Measurements from ENCODE around the gene MEGF9.
"Not testable (repeated sequence)": the region's sequence is repeated elsewhere in the genome, so short reads cannot be mapped to it uniquely, and the experiment has no call there.

Gene MEGF9

DNA sequence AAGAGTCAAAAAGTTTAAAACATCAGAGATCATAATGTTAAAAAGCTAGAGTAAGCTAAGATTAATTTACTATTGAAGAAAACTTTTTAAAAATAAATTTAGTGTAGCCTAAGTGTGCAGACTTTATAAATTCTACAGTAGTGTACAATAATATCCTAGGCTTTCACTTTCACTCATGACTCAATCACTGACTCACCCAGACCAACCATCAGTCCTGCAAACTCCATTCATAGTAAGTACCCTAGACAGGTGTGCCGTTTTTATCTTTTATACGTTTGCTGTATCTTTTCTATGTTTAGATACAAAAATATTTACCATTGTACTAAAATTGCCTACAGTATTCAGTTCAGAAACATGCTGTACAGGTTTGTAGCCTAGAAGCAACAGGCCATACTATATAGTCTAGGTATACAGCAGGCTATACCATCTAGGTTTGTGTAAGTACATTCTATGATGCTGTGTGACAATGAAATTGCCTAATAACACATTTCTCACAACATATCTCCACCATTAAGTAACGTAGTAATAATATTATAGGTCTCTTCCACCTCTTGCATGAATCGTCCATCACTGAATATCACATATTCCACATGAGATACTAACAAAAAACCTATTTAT lies 59.2 kb downstream of the MEGF9 start:
- peak; percentile 15 for DNase-seq (ENCODE audit: low spot score)

DNA sequence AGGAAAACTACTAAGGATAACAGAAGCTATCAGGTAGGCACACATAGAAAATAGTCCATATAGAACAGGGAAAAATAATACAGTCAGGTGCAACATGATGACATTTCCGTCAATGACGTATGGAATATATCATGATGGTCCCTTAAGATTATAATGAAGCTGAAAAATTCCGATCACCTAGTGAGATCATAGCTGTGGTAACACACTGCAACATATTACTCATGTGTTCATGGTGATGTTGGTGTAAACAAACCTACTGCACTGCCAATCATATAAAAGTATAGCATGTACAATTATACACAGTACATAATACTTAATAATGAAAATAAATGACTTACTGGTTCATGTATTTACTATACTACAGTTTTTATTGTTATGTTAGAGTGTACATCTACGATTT lies 60.0 kb downstream of the MEGF9 start:
- DNase-seq (ENCODE audit: low spot score), result no peak

DNA sequence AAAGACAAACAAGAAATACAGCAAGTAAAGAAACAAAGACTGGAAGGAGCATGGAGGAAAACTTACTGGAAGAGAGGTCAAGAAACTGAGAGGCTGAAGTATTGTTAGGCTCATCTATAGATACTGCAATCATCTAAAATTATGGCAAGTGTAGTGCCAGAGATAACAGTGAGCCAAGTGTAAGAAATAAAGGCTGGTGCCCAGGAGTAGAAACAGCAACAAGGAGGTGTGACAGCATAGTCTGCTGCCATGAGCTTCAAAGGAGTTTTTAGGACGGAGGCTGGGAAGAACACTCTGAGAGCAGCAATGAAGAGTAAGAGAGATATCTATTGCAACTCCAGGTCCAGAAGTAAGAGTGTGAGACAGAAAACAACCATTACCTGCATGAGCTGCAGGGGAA lies 60.5 kb downstream of the MEGF9 start:
- DNase-seq (ENCODE audit: low spot score), result no peak

DNA sequence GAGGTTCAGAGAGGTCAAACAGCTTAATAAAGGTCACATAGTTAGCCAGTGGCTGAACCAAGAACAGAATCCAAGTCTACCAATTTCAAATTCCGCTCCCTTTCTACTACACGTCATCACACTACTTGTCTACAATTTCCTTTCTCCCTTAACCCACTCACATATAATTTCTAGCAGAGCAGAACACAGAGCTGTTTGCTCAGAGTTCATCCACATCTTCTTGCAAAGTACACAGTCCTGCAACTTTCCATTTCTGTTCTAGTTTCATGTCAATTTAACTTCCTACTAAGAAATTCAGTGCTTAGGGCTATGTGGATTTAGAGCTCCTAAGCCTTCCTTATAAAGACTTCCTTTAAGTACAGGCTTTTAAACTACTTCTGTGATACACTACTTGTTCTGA lies 61.3 kb downstream of the MEGF9 start:
- DNase-seq (ENCODE audit: low spot score), result no peak

DNA sequence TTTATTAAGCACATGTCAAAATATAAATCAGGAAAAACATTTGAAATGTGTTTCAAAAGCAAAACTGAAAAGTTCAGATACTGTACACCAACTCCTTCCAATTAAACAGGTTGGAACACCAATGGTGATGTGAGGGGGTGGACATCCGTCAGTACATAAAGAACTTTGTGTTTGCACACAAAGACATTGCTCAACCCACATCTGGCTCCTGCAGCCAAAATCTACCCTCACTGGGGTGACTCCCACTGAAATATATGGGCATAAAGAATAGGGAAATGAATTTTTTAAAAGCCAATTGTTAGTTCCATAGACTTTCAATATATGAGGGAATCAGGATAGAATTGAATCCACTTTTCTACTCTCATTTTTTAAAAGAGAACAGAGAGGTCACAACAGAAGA lies 63.9 kb downstream of the MEGF9 start:
- DNase-seq (ENCODE audit: low spot score), result no peak

DNA sequence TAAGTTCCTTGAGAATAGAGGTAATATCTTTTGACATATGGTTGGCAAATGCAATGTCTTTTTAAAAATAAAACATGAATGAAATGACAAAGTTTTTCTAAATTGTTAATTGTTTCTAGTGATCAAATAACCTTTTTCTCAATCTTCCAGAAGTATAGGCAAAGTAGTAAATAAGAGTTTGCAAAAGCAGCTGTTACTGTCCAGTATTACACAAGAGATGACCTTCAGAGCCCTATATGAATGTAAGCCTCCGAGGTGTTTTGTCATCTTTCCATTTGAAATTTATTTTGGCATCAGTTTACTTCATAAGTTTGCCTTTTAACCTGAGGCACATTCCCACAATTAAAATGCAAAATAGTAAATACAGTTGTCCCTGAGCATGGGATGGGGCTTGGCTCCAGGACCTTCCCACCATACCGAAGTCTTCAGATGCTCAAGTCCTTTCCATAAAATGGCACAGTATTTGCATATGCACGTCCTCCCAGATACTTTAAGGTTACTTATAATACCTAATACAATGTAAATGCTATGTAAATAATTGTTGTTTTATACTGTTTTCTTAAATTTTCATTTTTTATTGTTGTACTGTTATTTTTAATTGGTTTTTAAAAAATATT lies 65.6 kb downstream of the MEGF9 start:
- DNase-seq (ENCODE audit: low spot score), result no peak

DNA sequence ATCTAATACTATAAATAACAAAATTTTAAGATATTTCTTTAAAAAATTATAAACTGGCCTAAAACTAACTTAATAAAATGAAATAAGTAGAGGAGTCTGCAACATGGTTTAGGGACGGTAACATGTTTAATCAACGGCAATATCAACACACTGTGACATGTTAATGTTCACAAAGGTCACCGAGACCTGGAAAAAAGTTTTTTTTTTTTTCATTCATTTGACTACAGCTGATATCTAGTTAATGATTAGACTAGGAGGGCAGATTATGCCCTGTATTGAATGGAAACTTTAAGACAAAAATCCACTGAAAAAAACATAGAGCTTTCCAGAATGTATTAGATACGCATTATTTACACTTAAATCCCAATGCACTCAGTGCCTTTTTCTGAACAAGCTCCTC lies 67.3 kb downstream of the MEGF9 start:
- no peak for DNase-seq (ENCODE audit: low spot score)

DNA sequence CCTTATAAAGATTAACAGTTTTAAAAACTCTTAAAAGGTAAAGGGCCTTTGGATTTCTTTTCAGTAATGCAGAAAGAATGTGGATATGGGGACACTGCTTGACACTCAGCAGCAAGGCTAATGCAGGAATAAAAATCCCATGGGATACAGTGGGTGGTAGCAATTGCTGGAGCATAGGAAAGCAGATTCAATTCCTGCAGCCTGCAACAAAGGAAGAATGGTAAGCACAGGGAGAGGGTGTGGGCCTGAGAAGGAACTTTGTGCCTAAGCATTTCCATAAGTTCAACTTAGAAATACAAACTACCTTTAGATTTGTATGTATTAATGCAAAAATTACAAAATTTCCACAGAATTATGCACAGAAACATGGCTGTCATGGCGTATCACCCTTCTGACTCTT lies 68.5 kb downstream of the MEGF9 start:
- DNase-seq (ENCODE audit: low spot score), result no peak

DNA sequence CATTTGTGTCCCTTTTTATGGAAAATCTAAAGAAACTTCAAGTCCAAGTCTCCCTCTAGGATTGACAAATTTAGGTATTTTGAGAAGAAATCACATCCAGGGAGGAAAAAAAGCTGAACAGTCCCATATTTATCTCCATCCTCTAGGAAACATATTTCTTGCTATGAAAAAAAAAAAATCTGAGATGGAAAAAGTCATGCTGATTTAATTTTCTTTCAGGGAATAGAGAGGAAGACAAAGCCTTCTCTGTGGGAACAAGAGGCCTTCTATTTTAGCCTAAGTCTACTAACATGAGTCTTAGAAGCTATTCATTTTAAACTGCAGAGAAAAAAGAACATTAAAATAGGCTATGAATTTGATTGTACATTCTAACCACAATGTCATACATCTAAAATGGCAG lies 71.2 kb downstream of the MEGF9 start:
- no peak for DNase-seq (ENCODE audit: low spot score)

DNA sequence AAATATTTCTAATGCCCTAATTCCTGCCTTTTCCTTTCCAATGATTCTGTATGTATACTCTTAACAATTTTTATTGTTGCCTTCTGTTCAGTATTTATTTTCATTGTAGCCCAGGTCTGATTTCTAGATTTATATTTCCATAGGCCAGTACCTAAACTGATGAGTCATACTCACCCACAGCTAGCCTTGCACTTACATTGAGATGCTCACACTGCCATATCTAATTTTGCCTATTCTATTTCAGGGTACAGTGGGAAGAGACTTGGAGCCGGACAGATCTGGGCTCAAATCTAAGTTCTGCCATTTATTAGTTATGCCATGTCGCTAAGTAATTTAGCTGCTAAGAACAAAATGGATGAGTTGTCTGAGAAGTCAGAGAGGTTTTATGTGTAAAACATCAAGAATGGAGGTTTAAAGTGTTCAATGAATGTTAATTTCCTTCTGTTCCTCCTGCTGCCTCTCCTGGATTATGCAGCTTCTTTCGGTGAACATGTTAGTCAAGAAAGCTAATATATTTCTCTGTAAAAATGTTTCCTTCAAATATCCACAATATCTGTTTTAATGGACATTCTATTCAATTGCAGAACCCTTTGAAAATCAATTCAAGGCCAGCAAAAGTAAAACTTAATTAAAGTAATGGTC lies 72.0 kb downstream of the MEGF9 start:
- DNase-seq (ENCODE audit: low spot score), result no peak

DNA sequence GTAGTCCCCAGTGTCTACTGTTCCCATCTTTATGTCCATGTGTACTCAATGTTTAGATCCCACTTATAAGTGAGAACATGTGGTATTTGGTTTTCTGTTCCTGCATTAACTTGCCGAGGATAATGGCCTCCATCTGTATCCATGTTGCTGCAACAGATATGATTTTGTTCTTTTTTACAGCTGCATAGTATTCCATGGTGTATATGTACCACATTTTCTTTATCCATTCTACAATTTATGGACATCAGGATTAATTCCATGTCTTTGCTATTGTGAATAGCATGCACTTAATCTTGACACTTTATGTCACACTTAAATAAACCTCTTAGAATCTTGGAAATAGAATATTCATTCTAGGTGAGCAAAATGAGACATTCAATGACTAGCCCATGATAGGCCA lies 73.4 kb downstream of the MEGF9 start:
- not testable (repeated sequence) for DNase-seq (ENCODE audit: low spot score)

DNA sequence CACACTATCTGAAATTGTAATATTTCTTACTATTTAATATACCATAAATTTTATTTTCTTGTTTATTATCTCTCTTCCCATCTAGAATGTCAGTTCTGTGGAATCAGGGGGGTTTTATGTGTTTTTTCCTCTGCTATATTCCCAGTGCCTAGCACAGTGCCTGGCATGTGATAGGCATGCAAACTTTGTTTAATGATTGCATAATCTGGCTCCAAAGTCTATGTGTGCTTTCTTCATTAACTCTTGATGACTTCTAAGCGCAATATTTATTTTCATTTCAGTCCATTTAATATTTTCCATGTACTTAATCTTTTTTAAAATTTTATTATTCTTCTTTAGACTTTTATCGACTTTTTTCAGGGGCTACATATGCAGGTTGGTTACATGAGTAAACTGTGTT lies 73.9 kb downstream of the MEGF9 start:
- DNase-seq (ENCODE audit: low spot score), result no peak

DNA sequence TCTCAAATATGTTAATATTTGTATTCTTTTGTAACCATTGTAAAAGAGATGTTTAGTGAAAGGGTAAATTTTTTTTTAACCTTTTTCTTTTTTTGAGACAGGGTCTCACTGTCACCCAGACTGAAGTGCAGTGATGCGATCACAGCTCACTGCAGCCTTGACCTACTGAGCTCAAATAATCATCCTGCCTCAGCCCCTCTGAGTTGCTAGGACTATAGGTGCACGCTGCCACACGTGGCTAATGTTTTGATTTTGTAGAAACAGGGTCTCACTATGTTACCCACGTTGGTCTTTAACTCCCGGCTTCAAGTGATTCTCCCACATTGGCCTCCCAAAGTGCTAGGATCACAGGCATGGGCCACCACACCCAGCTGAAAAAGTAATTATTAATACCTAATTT lies 76.4 kb downstream of the MEGF9 start:
- DNase-seq (ENCODE audit: low spot score), result no peak

DNA sequence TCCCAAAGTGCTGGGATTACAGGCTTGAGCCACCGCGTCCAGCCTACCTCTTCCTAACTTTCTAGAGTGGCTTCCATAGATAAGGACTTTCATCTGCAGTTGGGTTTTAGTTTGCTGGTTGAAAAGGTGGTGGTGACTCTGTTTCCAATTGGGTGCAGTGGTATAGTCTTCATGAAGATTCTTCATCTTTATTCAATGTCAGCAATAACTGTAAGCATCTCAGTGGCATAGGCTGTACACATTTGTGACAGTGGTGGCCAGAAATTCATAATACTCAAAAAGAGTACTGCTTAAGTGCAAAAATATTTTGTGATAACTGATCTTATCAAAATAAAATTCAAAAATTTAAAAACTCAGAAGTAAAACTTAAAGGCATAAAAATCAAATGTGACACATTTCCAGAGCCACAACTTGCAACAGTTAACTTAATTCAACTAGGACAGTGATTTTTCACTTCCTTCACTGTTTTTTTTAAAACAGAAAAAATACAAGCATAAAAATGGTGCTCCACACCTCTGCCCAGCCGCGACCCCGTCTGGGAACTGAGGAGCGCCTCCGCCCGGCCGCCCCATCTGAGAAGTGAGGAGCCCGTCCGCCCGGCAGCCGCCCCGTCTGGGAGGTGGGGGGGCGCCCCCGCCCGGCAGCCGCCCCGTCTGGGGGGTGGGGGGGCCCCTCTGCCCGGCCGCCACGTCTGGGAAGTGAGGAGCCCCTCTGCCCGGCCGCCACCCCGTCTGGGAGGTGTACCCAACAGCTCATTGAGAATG lies 77.9 kb downstream of the MEGF9 start:
- DNase-seq (ENCODE audit: low spot score), result no peak

DNA sequence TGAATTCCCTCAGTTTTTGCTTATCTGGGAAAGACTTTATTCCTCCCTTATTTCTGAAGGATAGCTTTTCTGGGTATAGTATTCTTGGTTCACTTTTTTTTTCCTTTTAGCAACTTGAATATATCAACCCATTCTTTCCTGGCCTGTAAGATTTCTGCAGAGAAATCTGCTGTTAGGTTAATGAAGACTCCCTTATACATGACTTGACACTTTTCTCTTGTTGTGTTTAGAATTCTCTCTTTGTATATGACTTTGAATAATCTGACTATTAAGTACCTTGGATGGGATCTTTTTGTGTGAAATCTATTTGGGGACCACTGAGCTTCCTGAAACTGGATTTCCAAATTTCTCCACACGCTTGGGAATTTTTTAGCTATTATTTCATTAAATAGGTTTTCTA lies 79.3 kb downstream of the MEGF9 start:
- DNase-seq (ENCODE audit: low spot score), result no peak

DNA sequence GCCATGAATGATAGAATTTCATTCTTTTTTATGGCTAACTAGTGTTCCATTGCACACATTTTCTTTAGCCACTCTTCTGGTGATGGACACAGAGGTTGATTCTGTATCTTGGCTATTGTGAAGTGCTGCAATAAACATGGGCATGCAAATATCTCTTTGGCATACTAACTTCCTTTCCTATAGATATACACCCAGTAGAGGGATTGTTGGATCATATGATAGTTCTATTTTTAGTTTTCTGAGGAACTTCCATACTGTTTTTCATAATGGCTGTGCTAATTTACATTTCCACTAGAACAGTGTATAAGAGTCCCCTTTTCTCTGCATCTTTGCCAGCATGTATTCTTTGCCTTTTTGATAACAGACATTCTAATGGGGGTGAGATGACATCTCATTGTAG lies 83.9 kb downstream of the MEGF9 start:
- DNase-seq (ENCODE audit: low spot score), result no peak

DNA sequence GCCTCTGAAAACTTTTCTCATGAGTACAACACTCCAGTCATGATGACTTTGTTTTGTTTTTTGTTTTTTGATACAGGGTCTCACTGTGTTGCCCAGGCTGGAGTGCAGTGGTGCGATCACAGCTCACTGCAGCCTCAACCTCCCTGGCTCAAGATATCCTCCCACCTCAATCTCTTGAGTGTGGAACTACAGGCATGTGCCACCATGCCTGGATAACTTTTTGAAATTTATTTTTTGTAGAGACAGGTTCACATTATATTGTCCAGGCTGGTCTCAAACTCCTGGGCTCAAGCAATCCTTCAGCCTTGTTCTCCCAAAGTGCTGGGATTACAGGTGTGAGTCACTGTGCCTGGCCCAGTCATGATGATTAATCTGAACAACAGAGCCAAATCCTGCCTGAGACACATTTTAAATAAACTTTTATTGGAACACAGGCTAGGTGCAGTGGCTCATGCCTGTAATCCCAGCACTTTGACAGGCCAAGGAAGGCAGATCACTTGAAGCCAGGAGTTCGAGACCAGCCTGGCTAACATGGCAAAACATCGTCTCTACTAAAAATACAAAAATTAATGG lies 85.3 kb downstream of the MEGF9 start:
- not testable (repeated sequence) for DNase-seq (ENCODE audit: low spot score)

DNA sequence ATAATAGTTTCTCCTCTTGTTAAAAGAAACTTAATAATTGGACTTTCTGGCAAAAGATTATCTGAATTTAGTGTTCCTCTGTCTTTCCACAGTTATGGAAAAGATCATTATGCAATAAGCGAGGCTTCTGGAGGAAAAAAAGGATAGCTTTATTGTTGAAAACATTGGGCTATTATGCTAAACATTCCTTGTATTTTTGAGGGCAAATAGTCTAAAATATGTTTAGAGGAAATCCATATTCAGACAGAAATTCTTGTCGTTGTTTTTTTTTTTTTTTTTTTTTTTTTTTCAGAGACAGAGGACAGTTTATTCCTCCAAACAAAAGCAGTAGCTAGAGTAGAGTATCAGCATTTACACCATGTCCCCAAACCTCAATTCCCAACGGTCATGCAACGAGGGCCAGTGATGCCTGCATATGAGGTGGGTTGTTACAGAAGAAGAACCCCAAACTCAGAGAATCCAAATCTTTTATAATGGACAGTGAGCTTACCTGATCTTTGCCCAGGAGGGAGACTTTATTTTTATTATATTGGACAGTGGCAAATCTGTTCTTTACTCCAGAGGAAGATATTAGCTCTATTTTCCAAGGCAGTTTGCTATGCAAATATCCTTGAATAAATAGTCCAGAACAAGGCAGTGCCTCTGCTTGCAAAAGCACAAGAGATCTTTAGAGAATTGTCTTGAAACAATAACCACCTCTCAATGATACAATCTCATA lies 85.9 kb downstream of the MEGF9 start:
- DNase-seq (ENCODE audit: low spot score), result no peak

DNA sequence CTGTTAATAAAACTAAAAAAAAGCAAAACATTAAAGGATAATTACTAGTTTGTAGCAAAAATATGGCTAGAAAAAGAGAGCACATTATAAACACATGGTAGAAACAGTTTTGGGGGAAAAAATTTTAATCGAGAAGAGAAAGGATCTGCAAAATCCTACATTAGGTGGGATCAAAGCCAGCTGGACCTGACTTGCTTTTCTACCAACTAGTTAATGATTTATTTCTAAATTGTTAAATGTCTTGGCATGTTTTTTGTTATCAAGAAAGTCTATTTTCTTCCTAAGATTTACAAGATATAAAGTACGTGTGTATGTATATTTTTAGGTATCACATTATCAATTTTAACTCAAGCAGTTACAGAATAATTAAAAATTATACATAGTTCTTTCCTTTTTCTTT lies 87.2 kb downstream of the MEGF9 start:
- DNase-seq (ENCODE audit: low spot score), result no peak

DNA sequence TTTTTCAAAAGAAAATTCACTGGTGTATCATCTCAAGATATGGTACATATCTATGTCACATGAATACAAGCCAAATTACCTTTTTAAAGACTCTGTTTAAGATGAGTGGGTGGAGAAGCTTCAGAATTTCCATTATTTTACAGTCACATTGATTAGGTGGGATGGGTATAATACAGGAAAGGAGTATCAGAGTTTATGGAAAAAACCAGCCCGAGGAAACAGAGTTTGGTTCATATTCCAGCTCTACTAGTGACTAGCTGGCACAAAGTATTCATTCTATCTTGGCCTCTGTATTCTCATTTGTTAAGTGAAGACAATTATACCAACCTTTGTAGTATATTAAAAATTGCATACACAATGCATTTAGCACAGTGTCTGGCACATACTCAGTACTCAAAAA lies 87.8 kb downstream of the MEGF9 start:
- no peak for DNase-seq (ENCODE audit: low spot score)

DNA sequence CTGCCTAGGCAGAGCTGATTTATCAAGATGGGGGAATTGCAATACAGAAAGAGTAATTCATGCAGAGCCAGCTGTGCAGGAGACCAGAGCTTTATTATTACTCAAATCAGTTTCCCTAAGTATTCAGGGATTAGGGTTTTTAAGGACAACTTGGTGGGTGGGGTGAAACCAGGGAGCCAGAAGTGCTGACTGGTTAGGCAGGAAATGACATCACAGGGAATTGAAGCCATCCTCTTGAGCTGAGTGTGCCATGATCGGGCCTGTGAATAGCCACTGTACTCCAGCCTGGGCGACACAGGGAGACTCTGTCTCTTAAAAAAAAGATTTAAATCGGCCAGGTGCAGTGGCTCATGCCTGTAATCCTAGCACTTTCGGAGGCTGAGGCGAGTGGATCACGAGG lies 89.0 kb downstream of the MEGF9 start:
- DNase-seq (ENCODE audit: low spot score), result no peak

DNA sequence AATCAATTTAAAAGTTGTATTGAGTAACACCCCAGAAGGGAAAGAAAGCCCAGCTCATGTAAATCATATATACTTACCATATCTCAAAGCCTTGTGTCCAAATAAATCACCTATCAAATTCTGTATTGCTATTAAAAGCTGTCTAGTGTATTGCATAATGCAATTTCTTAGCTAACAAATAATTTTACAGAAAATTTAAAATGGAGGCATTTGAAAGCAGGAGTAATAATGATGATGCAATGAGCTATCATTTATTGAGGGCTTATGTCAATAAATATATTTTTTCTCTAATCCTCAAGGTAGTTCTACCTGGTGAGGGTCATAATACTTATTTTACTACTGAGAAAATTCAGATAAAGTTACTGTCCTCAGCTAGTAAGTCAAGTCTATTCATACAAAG lies 91.5 kb downstream of the MEGF9 start:
- DNase-seq (ENCODE audit: low spot score), result no peak

All from AG08396 (cell line).